ENCODE results near the gene HYAL1.
A peak's percentile ranks its signal among the peaks of the same experiment; 100 is the strongest.
"Not testable (repeated sequence)": the region's sequence is repeated elsewhere in the genome, so short reads cannot be mapped to it uniquely, and the experiment has no call there.

The HYAL1 gene

DNA sequence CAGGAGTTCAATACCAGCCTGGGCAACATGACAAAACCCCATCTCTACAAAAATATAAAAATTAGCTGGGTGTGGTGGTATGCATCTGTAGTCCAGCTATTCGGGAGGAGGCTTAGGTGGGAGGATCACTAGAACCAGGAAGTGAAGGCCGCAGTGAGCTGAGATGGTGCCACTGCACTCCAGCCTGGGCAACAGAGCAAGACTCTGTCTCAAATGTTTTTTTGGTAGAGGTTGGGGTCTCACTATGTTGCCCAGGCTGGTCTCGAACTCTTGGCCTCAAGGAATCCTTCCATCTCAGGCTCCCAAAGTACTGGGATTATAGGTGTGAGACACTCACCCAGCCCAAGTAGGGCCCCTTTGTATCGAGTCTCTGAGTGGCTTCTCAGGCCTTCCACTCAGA is 9.3 kb downstream of the HYAL1 start:
- no peak for DNase-seq (ENCODE audit: low read depth, low spot score)

DNA sequence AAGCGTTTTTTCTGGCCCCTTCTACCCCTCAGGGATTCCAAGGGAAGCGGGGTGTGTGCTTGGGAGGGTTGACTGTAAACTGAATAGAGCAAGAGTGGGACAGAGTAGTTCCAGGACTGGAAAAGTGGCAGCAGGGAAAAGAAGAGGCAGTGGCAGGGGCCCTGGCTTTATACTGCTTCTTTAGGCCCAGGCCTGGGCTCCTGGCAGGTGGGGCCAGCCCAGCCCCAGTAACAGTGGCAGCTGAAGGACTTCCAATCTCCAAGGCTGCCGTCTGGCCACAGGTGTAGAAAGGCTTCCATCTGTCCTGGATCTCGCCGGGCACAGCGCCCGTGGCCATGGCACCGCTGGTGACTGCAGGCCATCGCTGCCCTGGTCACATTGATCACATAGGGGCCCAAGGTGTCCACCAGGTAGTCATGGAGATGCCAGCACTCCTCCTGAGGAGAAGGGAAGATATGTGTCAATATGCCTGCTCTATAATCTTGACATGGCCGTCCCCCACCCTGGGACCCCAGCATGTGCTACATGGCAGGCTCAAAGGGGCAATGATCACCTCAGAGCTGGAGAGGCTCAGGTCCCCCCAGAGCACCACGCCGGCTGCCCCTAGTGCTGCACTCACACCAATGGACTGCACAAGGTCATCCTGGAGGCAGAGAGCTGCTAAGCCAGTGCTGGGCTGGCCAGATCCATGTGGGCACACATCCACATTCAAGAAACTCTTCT is 10.1 kb downstream of the HYAL1 start:
- no peak for DNase-seq (ENCODE audit: low read depth, low spot score)

DNA sequence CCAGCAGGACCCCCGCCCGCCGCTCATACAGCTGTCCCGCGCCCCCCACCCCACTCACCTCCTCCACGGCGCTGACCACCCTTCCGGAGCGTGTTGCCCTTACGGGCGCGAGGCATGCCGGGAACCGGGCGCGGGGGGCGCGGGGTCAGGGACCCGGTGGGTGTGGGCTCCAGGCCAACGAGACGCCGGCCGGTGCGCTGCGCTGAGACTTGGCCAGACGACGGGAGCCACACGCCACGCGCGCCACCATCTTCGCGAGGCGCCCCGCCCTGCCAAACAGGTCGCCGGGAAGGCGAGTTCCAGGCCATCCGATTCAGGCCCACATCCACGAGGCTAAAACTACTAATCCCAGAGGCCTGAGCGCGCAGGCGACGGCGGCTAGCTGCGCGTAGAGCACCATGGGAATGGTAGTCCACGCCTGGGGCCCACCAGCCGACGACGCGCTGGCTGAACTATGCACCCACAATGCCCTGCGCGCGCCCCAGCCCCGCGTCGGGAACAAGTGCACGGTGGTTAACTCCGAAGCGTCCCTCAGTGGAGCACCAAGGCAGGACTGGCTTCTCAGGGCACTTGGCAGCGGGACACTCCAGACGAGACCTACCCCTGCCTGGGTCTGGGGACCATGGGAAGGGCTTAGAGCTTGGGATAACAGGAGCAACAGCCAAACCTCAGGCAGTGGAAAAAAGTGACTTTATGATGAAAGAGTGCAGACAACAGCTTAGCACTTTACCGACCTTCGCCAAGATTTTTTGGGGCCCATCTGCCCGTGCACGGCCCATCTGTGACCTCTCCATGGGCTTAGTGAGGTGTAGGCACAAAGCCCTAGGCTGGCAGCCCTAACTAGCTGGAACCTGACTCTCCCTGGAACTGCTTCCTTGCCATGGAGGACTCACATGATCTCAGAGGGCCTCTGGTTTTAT is 11.0 kb downstream of the HYAL1 start, which contains the start of gene IFRD2:
IFRD2 (minus strand) TSS at position 271 of the 920 bp plus-strand sequence; CDS start at position 116, 155 bp downstream.
- peak; percentile 92 for DNase-seq (ENCODE audit: low read depth, low spot score)

DNA sequence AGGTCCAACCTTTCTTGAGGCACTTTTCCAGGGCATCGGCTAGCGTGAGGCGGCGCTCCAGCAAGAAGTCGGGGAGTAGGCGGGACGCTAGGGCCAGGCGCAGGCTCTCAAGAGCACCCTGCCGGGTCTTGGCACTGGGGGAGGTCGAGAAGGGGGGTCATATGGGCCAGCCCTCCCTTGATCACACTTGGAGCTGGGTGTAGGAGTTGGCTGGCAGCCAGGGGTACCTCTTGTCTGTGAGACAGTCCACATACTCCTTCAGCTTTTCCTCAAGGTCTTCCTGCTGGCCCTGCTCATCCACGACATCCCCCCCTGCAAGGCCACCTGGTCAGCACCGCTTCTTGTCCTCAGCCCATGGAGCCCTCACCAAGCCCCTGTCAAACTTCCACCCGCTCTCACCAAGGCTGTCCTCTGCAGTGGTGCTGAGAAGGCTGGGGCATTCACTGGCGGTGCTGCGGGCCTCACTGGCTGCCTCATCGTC is 13.2 kb downstream of the HYAL1 start:
- DNase-seq (ENCODE audit: low read depth, low spot score), result no peak

DNA sequence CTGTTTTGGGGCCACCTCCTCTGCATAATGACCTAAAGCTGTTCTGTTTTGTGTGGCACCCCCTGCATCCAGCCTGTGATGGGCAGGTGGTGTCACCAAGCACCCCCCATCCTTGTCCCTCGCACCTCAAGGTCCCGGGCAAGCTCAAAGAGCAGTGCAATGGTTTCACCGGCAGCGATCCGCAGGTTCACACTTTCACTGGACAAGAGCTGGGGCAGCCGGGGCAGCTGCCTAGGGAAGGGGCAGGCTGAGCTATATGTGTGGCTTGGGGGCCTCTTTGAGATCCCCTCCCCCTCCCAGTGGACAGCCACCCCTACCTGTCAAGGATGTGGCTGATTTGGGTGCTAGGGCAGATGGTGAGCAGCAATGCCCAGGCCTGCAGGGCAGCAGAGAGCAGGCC is 14.2 kb downstream of the HYAL1 start:
- no peak for DNase-seq (ENCODE audit: low read depth, low spot score)

DNA sequence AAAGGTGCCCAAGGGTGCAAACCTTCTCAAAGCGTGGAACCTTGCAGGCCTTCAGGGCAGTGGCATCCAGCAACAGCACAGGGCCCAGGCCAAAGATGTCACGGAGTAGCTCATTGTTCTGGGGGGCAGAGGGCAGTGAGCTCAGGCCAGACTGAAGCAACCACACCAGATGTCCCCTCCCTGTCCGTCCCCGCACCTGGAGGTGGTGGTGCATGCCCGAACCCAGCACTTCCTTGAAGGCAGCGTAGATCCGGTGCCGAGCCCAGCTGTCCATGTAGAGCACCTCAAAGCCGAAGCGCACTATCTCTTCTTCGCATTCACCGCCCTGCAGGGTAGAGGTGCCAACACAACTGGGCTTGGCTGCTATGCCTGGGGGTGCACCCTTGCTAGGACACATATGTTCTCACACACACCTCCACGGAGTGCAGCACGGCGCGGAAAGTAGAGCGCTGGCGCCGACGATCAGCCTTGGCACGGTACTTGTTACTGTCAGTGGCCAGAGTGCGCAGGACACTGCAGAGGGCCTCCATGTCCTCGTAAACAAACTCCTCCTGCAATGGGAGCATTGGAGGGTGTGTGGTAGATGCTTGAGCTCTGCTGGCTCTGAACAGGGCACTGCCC is 14.9 kb downstream of the HYAL1 start:
- DNase-seq (ENCODE audit: low read depth, low spot score), result no peak

DNA sequence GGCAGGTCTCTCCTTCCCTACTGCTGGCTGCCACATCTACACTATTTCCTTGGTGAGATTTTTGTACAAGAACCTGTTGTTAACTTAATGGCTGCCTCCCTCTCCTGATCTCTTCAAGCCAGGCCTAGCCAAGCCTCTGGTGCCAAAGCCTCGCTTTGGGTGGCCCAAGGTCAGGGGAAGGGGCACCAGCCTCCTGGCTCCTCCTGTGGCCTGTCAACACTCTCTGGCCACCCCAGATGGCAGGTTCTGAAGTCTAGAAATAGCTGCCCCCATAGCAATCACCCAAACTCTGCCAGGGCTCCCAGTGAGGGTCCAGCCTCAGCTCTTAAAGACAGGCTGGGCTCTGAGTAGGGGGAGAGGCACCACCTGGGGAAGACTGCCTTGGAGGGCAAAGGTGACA is 16.1 kb downstream of the HYAL1 start:
- DNase-seq (ENCODE audit: low read depth, low spot score), result no peak

DNA sequence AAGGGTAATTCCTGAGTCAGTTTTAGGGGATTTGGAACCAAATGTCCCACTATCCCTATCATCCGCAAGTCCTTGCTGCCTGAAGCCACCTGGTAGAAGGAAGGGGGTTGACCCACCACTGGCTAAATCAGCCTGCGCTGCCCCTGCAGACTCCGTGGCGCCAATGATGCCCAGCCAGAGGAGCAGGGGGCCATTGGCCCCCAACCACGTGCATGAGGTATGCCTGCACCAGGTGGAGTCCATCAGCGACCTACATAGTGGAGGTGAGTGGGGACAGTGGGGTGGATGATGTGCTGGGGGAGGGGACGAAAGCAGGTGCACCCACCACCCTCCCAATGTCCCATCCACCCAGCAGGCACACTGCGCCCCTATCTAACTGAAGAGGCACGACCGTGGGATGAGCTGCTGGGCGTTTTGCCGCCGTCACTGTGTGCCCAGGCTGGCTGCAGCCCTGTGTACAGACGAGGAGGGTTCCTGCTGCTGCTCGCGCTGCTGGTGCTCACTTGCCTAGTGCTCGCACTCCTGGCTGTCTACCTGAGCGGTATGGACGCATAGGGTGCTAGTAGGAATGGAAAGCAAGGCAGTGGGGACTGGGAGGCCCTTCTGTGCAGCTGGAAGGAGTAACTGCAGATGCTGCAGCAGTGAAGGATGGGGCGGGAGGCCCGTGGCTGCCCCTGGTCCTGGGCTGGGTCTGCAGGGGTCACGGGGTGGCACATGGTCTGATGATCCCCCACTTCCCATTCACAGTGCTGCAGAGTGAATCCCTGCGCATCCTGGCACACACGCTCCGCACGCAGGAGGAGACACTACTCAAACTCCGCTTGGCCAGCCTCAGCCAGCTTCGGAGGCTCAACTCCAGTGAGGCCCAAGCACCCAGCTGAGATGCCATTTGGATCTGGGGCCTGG is 16.8 kb downstream of the HYAL1 start:
- DNase-seq (ENCODE audit: low read depth, low spot score), result no peak

DNA sequence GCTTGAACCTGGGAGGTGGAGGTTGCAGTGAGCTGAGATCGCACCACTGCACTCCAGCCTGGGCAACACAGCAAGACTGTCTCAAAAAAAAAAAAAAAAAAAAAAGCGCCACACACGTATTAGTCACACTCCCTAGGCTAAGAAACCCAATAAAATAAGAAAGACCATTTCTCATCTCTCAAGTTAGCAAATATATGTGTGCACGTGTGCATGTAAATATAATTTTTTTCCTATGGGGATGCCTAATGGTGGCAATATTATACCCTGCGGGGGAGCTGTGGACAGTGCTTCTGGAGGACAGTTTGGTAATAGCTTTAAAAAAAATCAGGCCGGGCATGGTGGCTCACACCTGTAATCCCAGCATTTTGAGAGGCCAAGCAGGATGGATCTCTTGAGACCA is 19.3 kb downstream of the HYAL1 start:
- not testable (repeated sequence) for DNase-seq (ENCODE audit: low read depth, low spot score)

DNA sequence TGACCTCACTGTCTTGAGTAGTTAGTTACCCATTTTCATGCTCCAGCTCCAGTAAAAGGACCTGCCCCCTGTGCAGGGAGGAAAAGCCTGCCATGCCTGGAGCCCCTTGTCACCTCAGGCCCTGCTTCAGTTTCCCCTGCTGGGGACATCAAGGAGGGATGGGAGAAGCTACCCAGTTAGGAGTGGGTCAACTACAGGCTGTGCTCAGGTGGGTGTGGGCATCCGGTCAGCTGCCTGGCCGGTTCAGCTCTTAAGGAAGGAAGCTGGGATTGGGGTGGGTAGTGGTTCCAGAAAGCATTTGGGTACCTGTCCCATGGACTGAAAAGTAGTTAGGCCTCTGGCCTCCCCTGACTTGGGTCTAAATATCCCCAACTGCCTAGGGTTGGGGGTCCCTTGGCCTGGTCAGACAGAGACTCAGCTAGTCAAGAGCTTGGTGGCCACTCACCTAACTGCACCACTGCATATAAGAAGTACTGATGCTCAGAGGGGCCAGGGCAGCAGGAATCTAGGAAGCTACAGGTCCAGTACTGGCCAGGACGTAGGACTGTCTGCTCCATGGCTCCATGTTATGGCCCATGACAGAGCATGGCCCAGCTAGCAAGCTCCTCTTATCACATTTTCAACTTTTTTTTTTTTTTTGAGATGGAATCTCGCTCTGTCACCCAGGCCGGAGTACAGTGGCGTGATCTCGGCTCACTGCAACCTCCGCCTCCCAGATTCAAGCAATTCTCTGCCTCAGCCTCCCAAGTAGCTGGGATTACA is 23.9 kb downstream of the HYAL1 start:
- no peak for DNase-seq (ENCODE audit: low read depth, low spot score)

DNA sequence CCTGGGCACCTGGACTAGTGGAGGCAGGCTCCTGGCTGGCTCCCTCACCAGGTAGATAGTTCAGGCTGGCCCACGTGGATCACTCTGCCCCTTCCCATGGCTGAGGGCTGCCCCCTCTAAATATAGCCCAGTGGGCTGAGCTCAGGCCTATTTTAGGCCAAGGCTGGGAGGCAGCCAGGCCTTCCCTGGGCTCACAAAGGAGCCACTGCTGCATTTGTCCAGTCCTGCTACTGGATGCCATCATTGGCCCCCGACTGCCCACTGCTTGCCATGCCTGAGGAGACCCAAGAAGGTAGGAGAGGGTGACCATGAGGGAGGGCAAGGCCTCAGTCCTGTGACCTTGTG is 24.5 kb downstream of the HYAL1 start, which contains the start of gene LSMEM2:
LSMEM2 (plus strand) TSS at position 208 of the 345 bp plus-strand sequence; CDS start at position 235, 27 bp downstream.
- no peak for DNase-seq (ENCODE audit: low read depth, low spot score)

DNA sequence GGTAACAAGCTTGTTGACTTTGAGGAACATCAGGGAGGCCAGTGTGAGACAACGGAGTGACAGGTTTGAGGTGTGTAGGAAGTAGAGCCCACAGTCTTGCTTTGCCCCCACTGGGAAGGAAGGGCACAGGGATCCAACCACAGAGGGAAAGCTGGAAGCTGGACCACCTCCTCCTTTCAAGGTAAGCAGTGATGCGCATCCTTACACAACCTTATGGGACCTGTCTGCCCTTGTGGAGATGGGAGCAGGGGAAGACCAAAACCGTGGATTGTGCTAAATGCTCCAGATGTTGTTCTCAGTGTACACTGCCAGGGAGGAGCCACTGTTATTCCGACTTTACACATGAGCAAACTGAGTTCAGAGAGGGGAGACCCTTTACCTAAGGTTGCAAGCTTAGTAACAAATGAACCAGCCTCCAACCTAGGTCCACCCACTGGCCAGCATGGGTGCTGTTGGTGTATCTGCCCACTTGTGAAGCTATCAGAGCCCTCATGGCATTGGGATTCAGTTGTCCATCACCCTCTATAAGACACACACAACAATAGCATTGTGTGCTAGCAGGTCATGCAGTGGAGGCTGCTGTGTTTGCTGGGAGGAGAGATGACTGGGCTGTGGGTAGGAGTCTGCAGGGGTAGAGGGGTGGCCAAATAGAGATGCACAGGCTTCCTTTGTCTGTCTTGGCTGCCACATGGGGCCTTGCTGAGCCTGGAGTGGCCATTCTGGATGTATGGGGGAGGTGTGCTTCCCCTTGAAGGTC is 25.1 kb downstream of the HYAL1 start:
- DNase-seq (ENCODE audit: low read depth, low spot score), result no peak

DNA sequence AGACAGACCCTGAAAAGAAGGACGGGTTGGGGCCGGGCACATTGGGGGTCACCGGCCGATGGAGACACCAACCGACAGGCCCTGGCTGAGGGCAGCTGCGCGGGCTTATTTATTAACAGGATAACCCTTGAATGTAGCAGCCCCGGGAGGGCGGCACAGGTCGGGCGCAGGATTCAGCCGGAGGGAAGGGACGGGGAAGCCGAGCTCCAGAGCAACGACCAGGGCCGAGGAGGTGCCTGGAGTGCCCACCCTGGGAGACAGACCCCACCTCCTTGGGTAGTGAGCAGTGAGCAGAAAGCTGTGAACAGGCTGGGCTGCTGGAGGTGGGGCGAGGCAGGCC is 26.6 kb downstream of the HYAL1 start:
- no peak for DNase-seq (ENCODE audit: low read depth, low spot score)

DNA sequence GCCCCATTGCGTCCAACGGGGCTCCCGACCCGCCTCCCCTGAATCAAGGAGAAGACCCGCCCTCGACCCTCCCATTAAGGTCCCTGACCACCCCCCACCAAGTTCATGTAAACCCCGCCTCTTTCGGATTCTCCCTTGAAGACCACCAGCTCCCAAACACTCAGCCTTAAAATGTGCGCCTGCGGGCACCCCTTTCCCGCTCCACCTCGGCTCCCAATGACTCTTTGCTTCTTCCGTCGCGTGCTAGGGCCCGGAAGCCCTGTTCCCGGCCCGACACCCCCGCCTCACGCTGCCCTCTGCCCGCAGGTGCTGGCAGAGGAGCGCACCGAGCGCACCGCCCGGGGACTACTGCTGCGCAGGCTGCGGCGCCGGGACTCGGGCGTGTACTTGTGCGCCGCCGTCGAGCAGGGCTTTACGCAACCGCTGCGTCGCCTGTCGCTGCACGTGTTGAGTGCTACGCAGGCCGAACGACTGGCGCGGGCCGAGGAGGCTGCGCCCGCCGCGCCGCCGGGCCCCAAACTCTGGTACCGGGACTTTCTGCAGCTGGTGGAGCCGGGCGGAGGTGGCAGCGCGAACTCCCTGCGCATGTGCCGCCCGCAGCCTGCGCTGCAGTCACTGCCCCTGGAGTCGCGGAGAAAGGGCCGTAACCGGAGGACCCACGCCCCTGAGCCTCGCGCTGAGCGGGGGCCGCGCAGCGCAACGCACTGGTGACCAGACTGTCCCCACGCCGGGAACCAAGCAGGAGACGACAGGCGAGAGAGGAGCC is 27.2 kb downstream of the HYAL1 start:
- DNase-seq (ENCODE audit: low read depth, low spot score), result no peak

DNA sequence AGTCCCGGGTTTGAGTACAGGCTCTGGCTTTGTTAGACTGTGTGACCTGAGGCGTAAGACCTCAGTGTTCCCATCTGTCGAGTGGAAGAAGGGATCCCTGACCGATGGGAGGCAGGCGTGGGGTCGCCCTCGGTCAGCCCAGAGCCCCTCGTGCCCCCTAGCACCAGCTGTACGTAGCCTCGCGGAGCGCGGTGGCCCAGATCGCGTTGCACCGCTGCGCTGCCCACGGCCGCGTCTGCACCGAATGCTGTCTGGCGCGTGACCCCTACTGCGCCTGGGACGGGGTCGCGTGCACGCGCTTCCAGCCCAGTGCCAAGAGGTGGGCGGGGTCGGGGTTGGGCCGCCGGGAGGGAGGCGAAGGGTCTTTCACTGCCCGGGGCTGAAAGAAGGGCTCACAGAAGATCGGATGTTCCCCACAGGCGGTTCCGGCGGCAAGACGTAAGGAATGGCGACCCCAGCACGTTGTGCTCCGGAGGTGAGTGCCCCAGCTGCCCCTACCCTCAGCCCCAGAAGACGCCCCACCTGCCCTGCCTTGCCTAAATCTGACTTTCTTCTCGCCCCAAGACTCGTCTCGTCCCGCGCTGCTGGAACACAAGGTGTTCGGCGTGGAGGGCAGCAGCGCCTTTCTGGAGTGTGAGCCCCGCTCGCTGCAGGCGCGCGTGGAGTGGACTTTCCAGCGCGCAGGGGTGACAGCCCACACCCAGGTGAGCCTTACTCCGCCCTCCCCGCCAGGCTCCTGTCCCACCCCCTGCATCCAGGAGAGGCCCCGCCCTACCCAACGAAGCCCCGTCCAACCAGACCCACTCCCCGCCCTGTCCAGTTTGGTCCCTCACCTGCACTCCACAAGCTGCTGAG is 28.0 kb downstream of the HYAL1 start:
- no peak for DNase-seq (ENCODE audit: low read depth, low spot score)

DNA sequence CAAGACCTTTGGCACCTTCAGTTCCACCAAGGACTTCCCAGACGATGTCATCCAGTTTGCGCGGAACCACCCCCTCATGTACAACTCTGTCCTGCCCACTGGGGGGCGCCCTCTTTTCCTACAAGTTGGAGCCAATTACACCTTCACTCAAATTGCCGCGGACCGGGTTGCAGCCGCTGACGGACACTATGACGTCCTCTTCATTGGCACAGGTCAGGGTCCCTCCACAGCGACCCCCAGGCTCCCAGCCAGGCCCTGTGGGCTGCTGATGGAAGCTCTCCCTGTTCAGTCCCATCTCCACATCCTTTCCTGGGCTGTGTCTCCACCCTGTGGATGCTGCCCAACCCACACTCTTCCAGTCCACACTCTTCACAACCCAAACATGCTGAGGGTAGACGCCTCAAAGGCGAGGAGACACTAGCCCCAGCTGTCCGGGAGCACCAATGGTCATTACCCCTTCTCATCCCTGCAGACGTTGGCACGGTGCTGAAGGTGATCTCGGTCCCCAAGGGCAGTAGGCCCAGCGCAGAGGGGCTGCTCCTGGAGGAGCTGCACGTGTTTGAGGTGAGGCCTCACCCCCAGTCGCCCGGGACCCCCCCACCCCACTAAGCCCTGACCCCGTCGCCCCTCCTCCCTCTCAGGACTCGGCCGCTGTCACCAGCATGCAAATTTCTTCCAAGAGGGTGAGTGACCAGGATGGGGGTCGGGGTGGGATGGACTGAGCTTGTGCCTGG is 28.8 kb downstream of the HYAL1 start:
- DNase-seq (ENCODE audit: low read depth, low spot score), result peak; percentile 55

DNA sequence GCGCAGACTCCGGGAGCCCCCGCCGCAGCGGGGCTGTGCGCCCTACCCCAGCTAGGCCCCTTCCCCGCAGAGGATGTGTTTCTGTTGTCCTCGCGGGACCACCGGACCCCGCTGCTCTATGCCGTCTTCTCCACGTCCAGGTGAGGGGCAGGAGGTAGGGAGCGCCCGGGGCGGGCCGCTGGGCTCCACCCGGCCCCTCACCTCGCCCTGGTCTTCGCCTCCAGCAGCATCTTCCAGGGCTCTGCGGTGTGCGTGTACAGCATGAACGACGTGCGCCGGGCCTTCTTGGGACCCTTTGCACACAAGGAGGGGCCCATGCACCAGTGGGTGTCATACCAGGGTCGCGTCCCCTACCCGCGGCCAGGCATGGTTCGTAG is 29.7 kb downstream of the HYAL1 start:
- no peak for DNase-seq (ENCODE audit: low read depth, low spot score)
